AG04450 (cell line): ENCODE data around the gene PCGF6. TPM values are rescaled to one million over a fixed set of nuclear protein-coding genes. Genes with fewer than 3 reads are reported as not detected.

Experiments
- CTCF ChIA-PET: fragments of 300-600, 350-600 bp; formaldehyde crosslinking; extraction: SDS; loops from one replicate; lab custom pipeline; 2022; ENCODE audit warnings: antibody characterized with exemption, inconsistent platforms; lab: Charles Lee
- POLR2A ChIA-PET: fragments of 350-600 bp; formaldehyde crosslinking; extraction: SDS; loops from one replicate; lab custom pipeline; 2021; ENCODE audit warnings: antibody characterized with exemption, inconsistent platforms; lab: Yijun Ruan, JAX
- DNase-seq: peaks from one replicate; pipeline ENCODE4 v3.0.0-alpha.2; 2011; ENCODE audit warnings: low read depth, low spot score
- H3K27ac ChIP-seq: one replicate; pipeline ENCODE4 v1.5.1; 2012; ENCODE audit warnings: low read depth, low read length, control low read depth
- H3K27me3 ChIP-seq: one replicate; pipeline ENCODE4 v1.6.0; 2012; ENCODE audit warnings: low read length; ENCODE audit not compliant: control insufficient read depth, insufficient read depth
- H3K4me3 ChIP-seq: 2 replicates; pipeline ENCODE4 v1.5.1; 2011; ENCODE audit warnings: mild to moderate bottlenecking, low read depth, low read length, control low read depth
- H3K9me3 ChIP-seq: 2 replicates; pipeline ENCODE4 v1.5.1; 2012; ENCODE audit warnings: low read length; ENCODE audit not compliant: control insufficient read depth, insufficient read depth
- polyA plus RNA-seq: library from polyadenylated mRNA; depleted of rRNA; stranded (reverse); fragments of >200 nt; gene quantifications from 2 replicates; pipeline ENCODE4 v1.2.3, GENCODE V29; 2011
- TF ChIP-seq, protein P1 (sequence below): IDR thresholded peaks from 2 replicates; pipeline ENCODE4 v1.5.1; 2011; ENCODE audit warnings: low read depth, low read length, control low read depth, inconsistent platforms

The PCGF6 gene
- polyA plus RNA-seq, 1 experiment, result 9.9 TPM

- CTCF ChIA-PET, result no interaction called here
- TF ChIP-seq, protein P1, sequence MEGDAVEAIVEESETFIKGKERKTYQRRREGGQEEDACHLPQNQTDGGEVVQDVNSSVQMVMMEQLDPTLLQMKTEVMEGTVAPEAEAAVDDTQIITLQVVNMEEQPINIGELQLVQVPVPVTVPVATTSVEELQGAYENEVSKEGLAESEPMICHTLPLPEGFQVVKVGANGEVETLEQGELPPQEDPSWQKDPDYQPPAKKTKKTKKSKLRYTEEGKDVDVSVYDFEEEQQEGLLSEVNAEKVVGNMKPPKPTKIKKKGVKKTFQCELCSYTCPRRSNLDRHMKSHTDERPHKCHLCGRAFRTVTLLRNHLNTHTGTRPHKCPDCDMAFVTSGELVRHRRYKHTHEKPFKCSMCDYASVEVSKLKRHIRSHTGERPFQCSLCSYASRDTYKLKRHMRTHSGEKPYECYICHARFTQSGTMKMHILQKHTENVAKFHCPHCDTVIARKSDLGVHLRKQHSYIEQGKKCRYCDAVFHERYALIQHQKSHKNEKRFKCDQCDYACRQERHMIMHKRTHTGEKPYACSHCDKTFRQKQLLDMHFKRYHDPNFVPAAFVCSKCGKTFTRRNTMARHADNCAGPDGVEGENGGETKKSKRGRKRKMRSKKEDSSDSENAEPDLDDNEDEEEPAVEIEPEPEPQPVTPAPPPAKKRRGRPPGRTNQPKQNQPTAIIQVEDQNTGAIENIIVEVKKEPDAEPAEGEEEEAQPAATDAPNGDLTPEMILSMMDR, result no peak
Measured at GRCh38 chr10:103327906-103328305, 23.0 kb downstream of the PCGF6 start.

GRCh38 chr10:103316087-103316486 is 34.9 kb downstream of the PCGF6 start:
- Histone ChIP-seq H3K27me3 (no peaks in the 10 kb centered on the region), H3K27ac (no peak overlapping the region), H3K9me3 (no peaks in the 10 kb centered on the region), H3K4me3 (no peak overlapping the region)
- TF ChIP-seq, protein P1, result no peak
- CTCF ChIA-PET, result no interaction called here
- DNase-seq, result no peak
- POLR2A ChIA-PET, result no interaction called here

More at GRCh38 chr10:103327906-103328305, 23.0 kb downstream of the PCGF6 start:
- Histone ChIP-seq H3K9me3 (no peaks in the 10 kb centered on the region), H3K27me3 (no peaks in the 10 kb centered on the region), H3K27ac (no peak overlapping the region), H3K4me3 (no peak overlapping the region)
- no peak for DNase-seq
- POLR2A ChIA-PET, result no interaction called here

- TF ChIP-seq, protein P1, result no peak
- DNase-seq, result no peak
- Histone ChIP-seq H3K9me3 (no peaks in the 10 kb centered on the region), H3K27ac (no peak overlapping the region), H3K27me3 (no peaks in the 10 kb centered on the region), H3K4me3 (no peak overlapping the region)
- CTCF ChIA-PET, result no interaction called here
- POLR2A ChIA-PET, result interaction anchor here (0.7 kb wide), 1 partner anchor 180 kb away, joined by 3 read pairs; no protein-coding TSS in a partner anchor
Measured at GRCh38 chr10:103310197-103310596, 40.7 kb downstream of the PCGF6 start.

DNA sequence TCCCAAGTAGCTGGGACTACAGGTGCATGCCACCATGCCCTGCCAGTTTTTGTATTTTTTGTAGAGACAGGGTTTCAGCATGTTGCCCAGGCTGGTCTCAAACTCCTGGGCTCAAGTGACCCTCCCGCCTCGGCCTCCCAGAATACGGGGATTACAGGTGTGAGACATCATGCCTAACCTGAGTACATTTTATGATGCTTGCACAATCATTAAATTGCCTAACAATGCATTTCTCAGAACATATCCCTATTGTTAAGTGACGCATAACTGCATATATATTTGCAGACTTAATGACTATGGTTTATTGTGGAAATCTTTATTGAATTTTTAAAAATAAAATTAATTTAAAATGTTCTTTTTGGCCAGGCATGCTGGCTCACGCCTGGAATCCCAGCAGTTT is 43.3 kb downstream of the PCGF6 start:
- CTCF ChIA-PET, result no interaction called here
- H3K4me3 ChIP-seq, result no peak overlapping the region

GRCh38 chr10:103295374-103296015 is 55.4 kb downstream of the PCGF6 start:
- POLR2A ChIA-PET, result interaction anchor here (0.6 kb wide), 2 partner anchors 29 to 817 kb away, joined by 3 read pairs; no protein-coding TSS in a partner anchor
- TF ChIP-seq, protein P1, result no peak
- CTCF ChIA-PET, result interaction anchor here (0.9 to 1.2 kb wide), 3 partner anchors 18 to 394 kb away, joined by 3 read pairs; partner anchors contain the start of gene INA
- Histone ChIP-seq H3K4me3 (no peak overlapping the region), H3K27ac (no peak overlapping the region), H3K9me3 (no peaks in the 10 kb centered on the region), H3K27me3 (no peaks in the 10 kb centered on the region)
- DNase-seq, result no peak

More for the DNA sequence above, 43.3 kb downstream of the PCGF6 start:
- H3K27ac ChIP-seq, result no peak overlapping the region
- no peaks in the 10 kb centered on the region for H3K27me3 ChIP-seq
- no peaks in the 10 kb centered on the region for H3K9me3 ChIP-seq
- TF ChIP-seq, protein P1, result no peak
- no peak for DNase-seq
- POLR2A ChIA-PET, result no interaction called here
